ENCODE results near the gene CHST11. TPM values are rescaled to one million over a fixed set of nuclear protein-coding genes. Genes with fewer than 3 reads are reported as not detected.

The CHST11 gene
- total and polyA plus RNA-seq, 10 of the 15 experiments (the other 5 are each of a cell fraction or from before 2014, with no cell fraction given): 1.9 to 38.1 (median 17.2) TPM

DNA sequence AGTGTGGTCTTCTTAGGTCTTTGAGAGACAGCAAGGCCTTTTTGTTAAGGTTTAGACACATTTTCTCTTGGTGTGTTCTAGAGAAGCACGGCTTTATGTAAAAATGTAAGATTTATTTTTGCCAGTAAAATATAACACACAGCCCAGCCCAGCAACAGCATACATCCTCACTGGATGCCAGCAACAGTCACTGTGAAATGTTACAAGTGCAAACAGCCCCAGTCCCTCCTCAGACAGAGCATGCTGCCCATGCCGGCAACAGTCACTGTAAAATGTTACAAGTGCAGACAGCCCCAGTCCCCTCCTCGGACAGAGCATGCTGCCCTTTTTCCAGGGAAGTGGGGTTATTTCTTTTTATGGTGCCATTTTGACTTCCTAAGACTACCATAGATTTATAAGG lies 207.6 kb downstream of the CHST11 start:
- Histone ChIP-seq H3K27me3 (replicated peaks in 1 of 2; ENCODE audit: control insufficient read depth in 2 of 2, insufficient read depth in 2 of 2, low read length in 1 of 2) (no peaks in the 10 kb centered on the region), H3K4me1 (ENCODE audit: control insufficient read depth, insufficient read depth, low read length) (peaks cover 11% of the 10 kb centered on the region), H3K27ac (ENCODE audit: control insufficient read depth, insufficient read depth) (no peak overlapping the region), H3K79me2 (ENCODE audit: control insufficient read depth, insufficient read depth, low read length) (peaks cover 1% of the 10 kb centered on the region; the same call in 1 of the 2 replicates), H2AFZ (ENCODE audit: control insufficient read depth, low read depth, low read length) (no peak overlapping the region), H3K4me2 (ENCODE audit: control insufficient read depth, insufficient read depth) (no peak overlapping the region), H3K9me3 (replicated peaks; ENCODE audit: control insufficient read depth, insufficient read depth, low read length) (no peaks in the 10 kb centered on the region), H3K4me3 (no peak overlapping the region), H3K9ac (ENCODE audit: control insufficient read depth, insufficient read depth, low read length) (no peak overlapping the region), H4K20me1 (ENCODE audit: control insufficient read depth, insufficient read depth) (no peaks in the 10 kb centered on the region), H3K36me3 (ENCODE audit: control insufficient read depth in 2 of 2, insufficient read depth in 2 of 2, low read length in 1 of 2) (peaks cover 0 to 1% of the 10 kb centered on the region in 2 experiments; a peak in 2 of 4 replicates)
- no peak for DNase-seq (ENCODE audit: low read depth, low spot score)
- no peak for FAIRE-seq
- RAD21 ChIA-PET (ENCODE audit: unreplicated experiment): no interaction called here
- BruUV-seq (replicated peaks): no TSS peak
- intact Hi-C loops (cut with micrococcal nuclease; ENCODE audit: unreplicated experiment): no loop called here
- in situ Hi-C loops (cut with MboI): no loop called here
- TF ChIP-seq SIX5 (IDR thresholded peaks at IDR 0.05; ENCODE audit: low read depth, low read length, severe bottlenecking) (no peak), YY1 (IDR thresholded peaks at IDR 0.05; ENCODE audit: low read depth, low read length) (no peak), NR2C2 (IDR thresholded peaks at IDR 0.05; ENCODE audit: borderline replicate concordance, control insufficient read depth, insufficient read length, low read depth) (no peak), ASH2L (IDR thresholded peaks at IDR 0.05; ENCODE audit: borderline replicate concordance, low read depth) (no peak), SIN3A (IDR thresholded peaks at IDR 0.05; ENCODE audit: low read depth, low read length) (no peak), STAT1 (conservative IDR thresholded peaks at IDR 0.05) (no peak), BMI1 (IDR thresholded peaks at IDR 0.05; ENCODE audit: borderline replicate concordance) (no peak)
- TF ChIP-seq, protein P1, sequence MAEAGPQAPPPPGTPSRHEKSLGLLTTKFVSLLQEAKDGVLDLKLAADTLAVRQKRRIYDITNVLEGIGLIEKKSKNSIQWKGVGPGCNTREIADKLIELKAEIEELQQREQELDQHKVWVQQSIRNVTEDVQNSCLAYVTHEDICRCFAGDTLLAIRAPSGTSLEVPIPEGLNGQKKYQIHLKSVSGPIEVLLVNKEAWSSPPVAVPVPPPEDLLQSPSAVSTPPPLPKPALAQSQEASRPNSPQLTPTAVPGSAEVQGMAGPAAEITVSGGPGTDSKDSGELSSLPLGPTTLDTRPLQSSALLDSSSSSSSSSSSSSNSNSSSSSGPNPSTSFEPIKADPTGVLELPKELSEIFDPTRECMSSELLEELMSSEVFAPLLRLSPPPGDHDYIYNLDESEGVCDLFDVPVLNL (IDR thresholded peaks at IDR 0.05; ENCODE audit: low read depth, low read length): no peak
- 93% methylated on average over 3 of the region's 3 CpGs for WGBS (ENCODE audit: insufficient coverage, insufficient replicate concordance, low lambda C conversion rate, missing lambda C conversion rate)
- POLR2A ChIA-PET: no interaction called here
- SMC1A ChIA-PET (ENCODE audit: uncharacterized antibody, unreplicated experiment): interaction anchor here (0.6 to 1.7 kb wide), 5 partner anchors 10 to 702 kb away, joined by 3 to 6 read pairs (median 3); no protein-coding TSS in a partner anchor
- ATAC-seq: peak; percentile 43
- CTCF ChIA-PET: no interaction called here
